H1 (cell line): ENCODE results near the gene GALNT7.

Source experiments
- CHD2 ChIP-seq: IDR thresholded peaks from 2 replicates; pipeline ENCODE4 v1.6.1; 2012; ENCODE audit warnings: low read length, improper control_type of control experiment
- CTCF ChIP-seq, 3 experiments: IDR thresholded peaks; 1 replicate in 2 of 3; 2 replicates in 1 of 3; pipeline versions ENCODE4 v1.5.1 to v1.6.1; 2011; ENCODE audit warnings: low read length in 3 of 3, mild to moderate bottlenecking in 3 of 3, inconsistent platforms in 2 of 3, low read depth in 1 of 3, moderate library complexity in 1 of 3; ENCODE audit not compliant: insufficient read depth in 1 of 3; ENCODE audit errors: control extremely low read depth in 1 of 3
- MAX ChIP-seq: IDR thresholded peaks from 2 replicates; pipeline ENCODE4 v1.6.1; 2012; ENCODE audit warnings: inconsistent platforms
- USF2 ChIP-seq: IDR thresholded peaks from 2 replicates; pipeline ENCODE4 v1.6.1; 2011; ENCODE audit warnings: low read length, improper control_type of control experiment

GRCh38 chr4:173161311-173161710 lies 7.3 kb upstream of the GALNT7 start:
- TF ChIP-seq USF2 = no peak
- no peak for TF ChIP-seq CHD2
- no peak for TF ChIP-seq MAX
- TF ChIP-seq CTCF (IDR thresholded peaks at IDR 0.05; ENCODE audit: control extremely low read depth in 1 of 3, insufficient read depth in 1 of 3, low read depth in 1 of 3, low read length in 3 of 3) = no peak
